Measurements from ENCODE around the gene RHOJ.
"Not testable (repeated sequence)": the region's sequence is repeated elsewhere in the genome, so short reads cannot be mapped to it uniquely, and the experiment has no call there.

RHOJ gene

GRCh38 chr14:63204407-63205043 is at the start of gene RHOJ:
Gene RHOJ, plus strand, starts transcription at chr14:63204443. Its CDS starts 427 bp downstream, at chr14:63204870.
- DNase-seq = no peak

- DNase-seq = no peak
These were observed 48.6 kb upstream of the RHOJ start for GRCh38 chr14:63155511-63156185.

- DNase-seq = no peak
These were observed 47.0 kb upstream of the RHOJ start for GRCh38 chr14:63157195-63157594.

- DNase-seq = no peak
These were observed 40.9 kb upstream of the RHOJ start for GRCh38 chr14:63163306-63163705.

GRCh38 chr14:63164108-63164683 is 40.0 kb upstream of the RHOJ start:
- no peak for DNase-seq

GRCh38 chr14:63165267-63165666 is 39.0 kb upstream of the RHOJ start:
- not testable (repeated sequence) for DNase-seq

GRCh38 chr14:63167044-63167443 is 37.2 kb upstream of the RHOJ start:
- DNase-seq = no peak

- DNase-seq = peak; percentile 57
These were observed 29.5 kb upstream of the RHOJ start for GRCh38 chr14:63174760-63175191.

- no peak for DNase-seq
These were observed 28.7 kb upstream of the RHOJ start for GRCh38 chr14:63175531-63175930.

GRCh38 chr14:63178912-63179311 is 25.3 kb upstream of the RHOJ start:
- no peak for DNase-seq

GRCh38 chr14:63179383-63179782 is 24.9 kb upstream of the RHOJ start:
- no peak for DNase-seq

- DNase-seq = no peak
These were observed 24.2 kb upstream of the RHOJ start for GRCh38 chr14:63180011-63180410.

GRCh38 chr14:63182968-63183367 is 21.3 kb upstream of the RHOJ start:
- no peak for DNase-seq

GRCh38 chr14:63186453-63186852 is 17.8 kb upstream of the RHOJ start:
- DNase-seq = no peak

- no peak for DNase-seq
These were observed 13.0 kb upstream of the RHOJ start for GRCh38 chr14:63191211-63191610.

GRCh38 chr14:63192085-63192484 is 12.2 kb upstream of the RHOJ start:
- no peak for DNase-seq

GRCh38 chr14:63193236-63193635 is 11.0 kb upstream of the RHOJ start:
- no peak for DNase-seq

- no peak for DNase-seq
These were observed 4.1 kb upstream of the RHOJ start for GRCh38 chr14:63200035-63200740.

GRCh38 chr14:63200767-63201166 is 3.5 kb upstream of the RHOJ start:
- no peak for DNase-seq

- DNase-seq = no peak
These were observed 1.2 kb upstream of the RHOJ start for GRCh38 chr14:63203015-63203414.

GRCh38 chr14:63203618-63204406 is 431 bp upstream of the RHOJ start:
- DNase-seq = peak; percentile 38

- no peak for DNase-seq
These were observed 867 bp downstream of the RHOJ start for GRCh38 chr14:63205044-63205575.

- DNase-seq = no peak
These were observed 1.6 kb downstream of the RHOJ start for GRCh38 chr14:63205866-63206265.
